Cerebellar cortex (tissue), 1 donor: Measurements from ENCODE around the gene TNIK.

Experiments
- DNase-seq: peaks from one replicate; pipeline ENCODE4 v3.0.0-alpha.2; 2015; ENCODE audit warnings: low spot score

TNIK gene

DNA sequence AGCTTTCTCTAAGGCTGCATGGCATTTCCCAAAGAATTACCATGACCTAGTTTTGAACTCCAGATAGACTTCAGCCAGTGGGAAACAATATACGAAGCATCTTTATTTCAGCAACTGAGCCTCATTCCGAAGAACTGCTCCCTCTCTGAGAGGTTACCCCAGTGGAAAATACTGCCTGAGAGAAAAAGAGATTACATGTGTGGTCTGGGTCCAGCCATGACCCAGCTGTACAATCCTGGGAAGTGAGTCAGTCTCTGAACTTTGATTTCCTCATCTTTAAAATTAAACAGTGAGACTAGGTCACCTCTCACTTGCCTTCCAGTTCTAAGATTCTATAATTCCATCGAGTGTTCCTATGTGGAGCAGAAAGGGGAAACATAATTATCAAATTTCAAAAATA is 42.4 kb downstream of the TNIK start:
- DNase-seq, result no peak

- DNase-seq, result no peak
Observed at GRCh38 chr3:171417137-171417536, 43.1 kb downstream of the TNIK start.

DNA sequence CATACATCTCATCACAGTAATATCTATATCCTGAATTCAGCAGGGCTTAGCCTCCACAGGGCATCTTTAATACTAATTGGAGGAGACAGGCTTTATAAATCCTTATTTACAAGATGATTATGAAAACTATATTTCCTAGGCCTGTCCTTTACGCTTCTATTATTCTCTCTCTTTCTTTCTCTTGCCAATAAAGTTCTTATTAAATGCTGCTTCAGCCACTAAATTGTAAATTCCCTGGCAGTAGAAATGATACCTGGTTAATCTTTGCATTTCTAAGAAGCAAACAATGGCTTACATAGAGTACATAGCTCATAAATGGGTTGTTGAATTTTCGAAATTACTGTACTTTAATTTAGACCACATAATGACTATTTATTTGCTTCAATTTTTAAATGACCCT is 43.5 kb downstream of the TNIK start:
- DNase-seq, result no peak

DNA sequence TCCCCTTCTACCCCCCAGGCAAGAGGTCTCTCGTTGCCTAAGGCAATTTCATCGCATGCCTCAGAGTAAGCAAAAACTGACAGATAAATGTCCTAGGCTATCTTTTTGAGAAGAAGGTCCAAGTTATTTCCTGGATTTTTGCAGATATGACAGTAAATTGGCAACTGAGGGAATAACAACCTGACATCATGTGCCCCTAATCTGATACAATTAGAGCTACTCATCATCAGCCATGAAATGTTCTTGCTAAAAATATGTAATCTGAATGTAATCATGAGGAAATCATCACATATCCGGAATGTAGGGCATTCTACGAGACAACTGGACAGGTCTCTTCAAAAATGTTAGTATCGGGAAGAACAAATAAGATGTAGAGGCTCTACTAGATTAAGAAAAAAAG is 44.1 kb downstream of the TNIK start:
- DNase-seq, result no peak

DNA sequence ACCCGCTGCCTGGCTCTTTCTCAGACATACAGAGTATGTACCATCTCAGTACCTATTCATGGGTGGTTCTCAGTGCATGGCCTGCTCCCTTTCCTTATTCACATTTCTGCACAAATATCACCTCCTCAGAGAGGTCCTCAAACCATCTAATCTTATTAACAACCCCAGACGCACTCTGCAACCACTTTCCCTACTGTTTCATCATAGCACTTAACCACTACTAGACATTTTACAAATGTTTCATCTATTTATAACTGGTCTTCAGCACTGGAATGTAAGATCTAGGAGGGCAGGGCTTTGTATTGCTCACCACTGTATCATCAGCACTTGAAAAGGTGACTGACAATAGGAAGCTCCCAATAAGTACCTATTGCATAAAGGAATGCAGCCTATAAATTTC is 45.1 kb downstream of the TNIK start:
- DNase-seq, result no peak

DNA sequence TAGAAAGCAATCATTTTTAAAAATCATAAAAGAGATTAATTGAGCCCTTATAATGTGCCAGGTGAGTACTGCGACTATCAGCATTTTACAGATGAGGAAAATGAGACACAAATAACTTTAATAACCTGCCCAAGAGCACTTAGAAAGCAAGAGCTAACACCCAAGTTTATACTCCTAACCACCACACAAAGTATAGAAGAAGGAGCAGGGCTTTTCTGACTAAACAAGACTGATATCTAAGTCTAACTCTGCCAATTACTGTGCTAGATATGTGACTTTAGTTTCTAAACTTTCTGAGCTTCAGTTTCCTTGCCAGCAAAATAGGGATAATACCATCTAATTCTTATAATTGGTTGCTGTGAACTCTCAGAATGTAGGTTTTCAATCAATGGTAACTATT is 47.7 kb downstream of the TNIK start:
- DNase-seq, result no peak

DNA sequence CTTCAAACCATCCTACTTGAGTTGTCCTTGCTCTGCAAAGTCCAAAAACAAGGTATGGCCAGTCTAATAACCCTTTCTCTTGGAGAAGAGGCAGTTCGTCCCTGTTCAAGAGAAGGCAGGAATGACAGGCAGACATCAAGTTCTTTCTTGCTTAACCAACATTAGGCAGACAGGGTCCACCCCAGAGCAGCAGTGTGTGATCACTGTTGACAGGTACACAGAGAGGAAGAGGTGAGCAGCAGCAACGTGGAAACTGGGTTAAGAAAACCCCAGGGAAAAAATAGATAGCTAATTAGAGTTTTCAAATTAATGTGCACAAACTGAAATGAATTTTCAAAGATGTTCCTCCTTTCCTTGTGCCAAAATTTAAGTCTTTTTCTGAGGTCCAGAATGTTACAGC is 48.2 kb downstream of the TNIK start:
- DNase-seq, result no peak

GRCh38 chr3:171410186-171410585 is 50.0 kb downstream of the TNIK start:
- DNase-seq, result no peak

- DNase-seq, result no peak
Observed at GRCh38 chr3:171407759-171408158, 52.4 kb downstream of the TNIK start.

DNA sequence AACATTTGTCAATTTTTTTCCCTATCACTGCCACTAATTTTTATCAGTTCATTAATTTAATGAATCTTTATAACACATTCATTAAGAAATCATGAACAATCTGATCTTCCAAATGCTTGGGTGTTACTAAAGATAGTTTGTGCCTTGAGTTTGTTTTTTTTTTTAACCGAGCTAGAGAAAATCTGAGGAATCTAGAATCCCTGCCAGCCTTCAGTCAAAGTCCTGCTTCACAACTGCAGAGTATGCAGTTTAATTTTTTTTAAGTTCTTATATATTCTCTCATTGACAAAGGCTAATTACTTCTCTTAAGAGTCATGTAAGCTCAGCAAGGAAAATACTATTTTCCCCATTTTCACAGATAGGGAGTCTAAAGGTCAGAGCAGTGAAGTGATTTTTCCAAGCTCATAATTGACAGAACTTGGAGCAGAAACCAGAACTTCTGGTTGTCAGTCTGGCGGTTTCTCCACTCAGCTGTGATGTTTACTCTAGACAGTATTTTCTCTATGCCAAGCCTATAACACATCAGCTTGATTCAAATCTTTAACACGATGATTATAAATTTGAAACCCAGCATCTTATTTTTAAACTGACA is 55.7 kb downstream of the TNIK start:
- DNase-seq, result no peak

DNA sequence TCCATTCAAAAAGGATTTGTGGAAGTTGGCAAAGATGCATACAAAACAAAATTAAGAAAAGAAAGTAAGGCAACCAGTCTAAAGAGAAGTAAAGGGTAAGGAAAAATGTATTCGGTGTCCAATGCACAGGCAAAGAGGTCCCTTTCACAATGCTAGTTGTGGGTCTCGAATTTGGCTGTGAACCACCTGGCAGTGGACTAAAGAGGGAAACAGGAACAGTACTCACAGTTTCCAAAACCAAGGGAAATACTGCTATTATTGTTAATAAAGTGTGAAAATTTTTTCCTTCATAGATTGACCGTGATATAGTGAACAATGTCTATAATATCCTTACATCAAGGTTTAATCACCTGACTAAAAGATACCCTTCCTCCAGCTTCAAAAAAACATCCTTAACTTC is 57.9 kb downstream of the TNIK start:
- DNase-seq, result no peak

GRCh38 chr3:171401432-171401831 is 58.8 kb downstream of the TNIK start:
- DNase-seq, result no peak

- no peak for DNase-seq
Observed at GRCh38 chr3:171399842-171400241, 60.4 kb downstream of the TNIK start.

DNA sequence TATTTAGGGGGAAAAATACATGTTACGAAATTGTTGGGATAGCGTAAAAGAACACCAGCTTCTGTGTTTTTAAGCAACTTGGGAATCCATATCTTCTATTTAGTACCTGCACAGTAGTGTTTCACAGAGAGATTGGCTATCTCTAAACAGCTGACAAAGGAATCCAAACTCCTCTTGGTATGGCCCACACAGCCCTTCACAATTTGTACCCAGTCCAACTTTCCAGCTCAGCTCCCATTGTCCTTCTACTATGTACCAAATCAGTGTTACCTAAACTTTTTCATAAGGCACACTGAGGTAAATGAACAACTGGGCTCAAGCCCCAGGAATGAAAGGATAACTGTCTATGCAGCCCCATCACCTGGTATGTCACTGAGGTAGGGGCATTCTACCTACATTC is 61.9 kb downstream of the TNIK start:
- no peak for DNase-seq

DNA sequence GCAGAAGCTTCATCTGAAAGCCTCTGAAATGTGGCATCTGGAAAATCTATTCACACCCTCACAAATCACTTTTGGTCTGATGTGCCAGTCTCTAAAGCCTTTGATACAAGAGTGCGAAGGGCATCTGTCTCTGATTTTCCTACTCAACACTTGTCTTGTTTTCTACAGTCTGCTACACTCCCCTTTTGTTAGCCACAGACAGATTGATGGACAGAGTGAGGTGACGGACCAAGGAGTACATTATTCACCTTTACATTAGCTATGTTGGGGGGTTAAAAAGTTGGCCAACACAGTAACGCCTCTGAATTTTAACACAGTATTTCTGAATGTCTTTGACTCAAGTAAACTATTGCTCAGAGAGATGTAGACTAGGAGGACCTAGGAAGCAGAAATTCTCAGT is 63.1 kb downstream of the TNIK start:
- DNase-seq, result no peak

GRCh38 chr3:171396048-171396447 is 64.2 kb downstream of the TNIK start:
- DNase-seq, result no peak

- DNase-seq, result no peak
Observed at GRCh38 chr3:171393032-171393744, 67.0 kb downstream of the TNIK start.

GRCh38 chr3:171391432-171391831 is 68.8 kb downstream of the TNIK start:
- no peak for DNase-seq

- DNase-seq, result no peak
Observed at GRCh38 chr3:171390051-171390941, 69.9 kb downstream of the TNIK start.

DNA sequence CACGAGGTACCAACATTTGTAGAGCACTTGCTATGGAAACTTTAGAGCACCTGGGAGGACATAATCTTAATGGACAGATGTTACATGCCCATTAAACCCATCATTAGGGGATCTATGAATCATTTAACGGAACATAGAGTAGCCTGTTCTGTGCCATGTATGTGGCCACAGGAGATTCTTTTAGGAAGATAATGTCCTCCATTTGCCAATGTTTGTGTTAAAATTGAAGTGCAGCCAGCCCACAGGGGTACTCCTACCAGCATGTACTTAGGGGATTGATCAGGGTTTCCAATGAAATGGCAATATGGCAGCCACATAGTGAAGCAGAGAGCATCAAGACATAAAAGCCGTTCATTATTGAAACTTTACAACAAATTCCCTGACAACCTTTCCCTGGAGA is 70.7 kb downstream of the TNIK start:
- no peak for DNase-seq

DNA sequence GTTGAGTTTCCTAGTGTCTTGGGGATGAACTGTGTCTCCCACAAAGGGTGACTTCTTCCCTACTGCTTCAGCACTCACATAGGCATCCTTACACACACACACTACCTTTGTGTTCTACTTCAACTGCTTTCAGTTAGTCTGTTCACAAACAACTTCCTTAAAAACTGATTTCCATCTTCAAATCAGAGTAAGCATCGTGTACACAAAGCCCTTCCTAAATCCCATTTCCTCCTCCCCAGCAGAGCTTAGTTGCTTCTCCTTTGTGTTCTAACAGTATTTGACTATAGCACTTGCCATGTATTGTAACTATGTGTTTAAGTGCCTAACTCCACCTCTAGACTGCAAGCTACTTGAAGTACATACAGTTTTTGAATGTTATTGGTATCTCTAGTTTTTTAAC is 71.7 kb downstream of the TNIK start:
- no peak for DNase-seq

- no peak for DNase-seq
Observed at GRCh38 chr3:171387062-171387461, 73.1 kb downstream of the TNIK start.

GRCh38 chr3:171385086-171385485 is 75.1 kb downstream of the TNIK start:
- DNase-seq, result no peak
